Left renal cortex interstitium (tissue), 4 donors: Measurements from ENCODE around the gene CDRT4. TPM values are rescaled to one million over a fixed set of nuclear protein-coding genes. Genes with fewer than 3 reads are reported as not detected.

Experiments
- DNase-seq, 4 donors: peaks; one replicate each; pipeline ENCODE4 v3.0.0-alpha.2; 2013; ENCODE audit warnings: low read depth in 4 of 4, low spot score in 2 of 4, missing footprints in 1 of 4
- polyA plus RNA-seq, 4 donors: library from polyadenylated mRNA; unstranded; fragments of 120-200 nt; gene quantifications; one replicate each; pipeline ENCODE4 v1.2.1, GENCODE V29; 2013; ENCODE audit not compliant: insufficient read length in 4 of 4

The CDRT4 gene
- polyA plus RNA-seq, 4 donors: 1.9 to 19.3 (median 6.2) TPM

DNA sequence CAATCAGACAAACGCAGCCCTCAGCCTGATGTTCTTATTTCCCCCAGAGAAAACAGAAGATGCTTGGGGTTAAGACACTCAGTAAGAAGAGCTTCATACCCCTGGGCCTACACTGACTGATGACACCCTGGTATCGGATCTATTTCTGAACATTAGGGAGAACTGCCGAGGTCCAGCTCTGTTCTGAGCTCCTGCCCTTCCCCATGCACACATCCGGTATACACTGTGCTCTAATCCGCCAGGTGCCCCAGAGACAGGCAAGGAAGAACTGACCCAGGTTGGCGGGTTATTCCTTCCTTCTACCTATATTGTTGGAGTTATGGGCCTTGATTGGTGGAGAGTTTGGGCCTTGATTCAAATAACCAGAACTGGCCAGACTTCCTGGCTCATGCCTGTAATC is 68.0 kb downstream of the CDRT4 start:
- DNase-seq: no peak

DNA sequence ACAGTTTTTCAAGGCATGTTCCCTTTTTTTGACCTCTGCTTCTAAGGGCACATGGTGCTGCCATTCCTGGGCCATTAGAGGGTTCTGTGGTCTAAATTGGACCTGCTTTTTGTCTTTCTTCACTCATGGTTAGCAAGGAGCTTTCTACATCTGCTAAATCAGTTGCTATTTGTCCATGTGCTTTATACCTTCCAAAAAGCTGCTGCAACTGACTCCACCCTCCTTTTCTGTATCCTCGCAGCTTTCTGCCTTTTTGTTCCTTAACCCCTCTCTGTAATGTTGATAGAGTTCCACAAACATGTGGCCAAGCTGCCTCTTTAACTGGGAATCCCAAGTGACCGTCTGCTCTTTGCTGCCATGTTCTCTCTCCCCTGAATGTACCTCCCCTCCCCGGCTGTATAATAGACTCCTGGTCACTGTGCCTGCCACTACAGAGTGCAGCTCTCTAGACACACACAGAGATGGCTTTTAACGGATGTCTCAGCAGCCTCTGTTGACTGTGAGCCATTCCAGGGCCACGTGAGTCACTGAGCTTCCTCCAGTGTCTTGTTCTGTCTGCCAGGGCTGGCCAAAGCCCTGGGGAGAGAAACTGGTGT is 68.6 kb downstream of the CDRT4 start:
- no peak for DNase-seq

DNA sequence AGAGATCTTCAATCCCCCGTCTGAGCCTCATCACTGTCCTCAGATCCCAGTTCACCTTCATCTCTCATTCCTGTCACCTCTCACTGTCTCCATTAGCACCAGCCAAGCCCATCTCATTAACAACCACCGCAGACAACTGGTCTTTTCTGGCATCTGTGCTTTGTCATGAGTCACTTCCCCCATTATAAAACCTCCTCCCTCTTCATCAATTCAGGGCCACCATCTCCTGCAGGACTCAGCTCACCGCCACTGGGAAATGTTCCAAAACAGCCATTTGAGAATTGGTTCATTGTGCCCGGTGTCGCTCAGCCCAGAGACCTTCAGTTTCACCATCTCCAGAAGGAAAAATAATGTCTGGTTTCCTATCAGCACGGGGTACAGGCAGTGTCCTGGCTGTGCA is 69.1 kb downstream of the CDRT4 start:
- no peak for DNase-seq

GRCh38 chr17:15397620-15398019 is 69.8 kb downstream of the CDRT4 start:
- DNase-seq: no peak

- no peak for DNase-seq
Observed at GRCh38 chr17:15395091-15395490, 72.3 kb downstream of the CDRT4 start.

DNA sequence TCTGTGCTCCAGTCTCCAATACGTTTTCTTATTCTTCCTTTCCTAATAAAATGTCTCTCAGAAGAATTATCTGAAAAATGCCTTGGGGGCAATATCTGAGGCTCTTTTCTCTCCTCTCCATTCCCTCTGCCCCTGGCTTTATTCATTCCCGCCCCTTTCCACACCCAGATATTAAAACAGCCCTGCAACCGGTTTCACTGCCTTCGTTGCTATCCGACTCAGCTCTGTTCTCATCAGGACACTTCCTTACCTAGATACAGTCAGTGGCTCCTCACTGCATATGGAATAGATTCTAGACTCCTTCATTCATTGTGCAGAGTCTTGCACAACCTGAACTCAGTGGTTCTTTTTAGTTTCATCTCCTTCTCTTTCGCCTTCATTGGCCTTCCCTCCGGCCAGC is 74.0 kb downstream of the CDRT4 start:
- DNase-seq: no peak

- DNase-seq: no peak
Observed at GRCh38 chr17:15392326-15392741, 75.1 kb downstream of the CDRT4 start.

DNA sequence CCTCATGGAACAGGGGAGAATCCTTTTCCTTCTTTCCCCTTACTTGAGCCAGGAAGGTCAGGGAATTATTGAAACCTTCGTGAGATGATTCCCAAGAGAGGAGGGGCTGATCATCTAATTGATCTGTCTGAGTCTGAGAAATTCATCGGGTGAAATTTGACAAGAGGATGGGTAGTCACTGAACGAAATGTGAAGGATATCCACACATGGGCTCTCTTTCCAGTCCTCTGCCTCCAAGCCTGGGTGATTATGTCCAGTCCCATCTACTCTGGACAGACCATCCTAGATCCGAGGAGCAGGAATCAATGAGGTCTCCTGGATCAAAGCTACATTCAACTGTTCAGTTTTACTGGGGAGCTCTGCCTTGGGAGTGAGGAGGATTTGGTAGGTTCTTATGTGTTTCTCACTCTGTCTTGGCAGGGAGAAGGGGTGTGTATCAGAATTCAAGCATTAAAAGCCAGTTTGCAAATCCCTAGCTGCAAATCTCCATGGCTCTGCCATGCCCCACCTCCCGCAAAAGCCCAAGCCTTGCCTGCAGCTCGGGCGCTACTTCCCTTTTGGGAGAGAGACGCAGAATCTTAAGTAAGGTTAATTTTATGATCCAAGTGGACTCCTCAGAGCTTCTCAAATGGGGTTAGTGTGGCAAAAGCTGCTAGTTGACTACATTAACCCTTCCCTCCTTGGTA is 78.9 kb downstream of the CDRT4 start:
- DNase-seq: no peak

DNA sequence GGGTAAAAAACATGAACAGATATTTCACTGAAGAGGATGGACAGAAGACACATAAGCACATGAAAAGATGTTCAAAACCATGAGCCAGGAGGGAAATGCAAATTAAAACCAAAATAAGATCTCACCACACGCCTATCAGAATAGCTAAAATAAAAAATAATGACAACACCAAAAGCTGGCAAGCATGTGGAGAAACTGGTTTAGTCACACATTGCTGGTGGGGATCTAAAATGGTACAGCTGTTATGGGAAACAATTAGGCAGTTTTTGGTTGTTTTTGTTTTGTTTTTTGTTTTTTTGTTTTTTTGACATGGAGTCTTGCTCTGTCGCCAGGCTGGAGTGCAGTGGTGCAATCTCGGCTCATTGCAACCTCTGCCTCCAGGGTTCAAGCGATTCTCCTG is 81.3 kb downstream of the CDRT4 start:
- no peak for DNase-seq

Other genes with a start within 250 kb of the CDRT4 start
- 10 to 100 TPM; 56.6 to 66.5 (median 60.8) TPM for gene PMP22, start 202.3 kb downstream of the CDRT4 start, polyA plus RNA-seq
- 1 to 10 TPM in 3 of 4 donors, under 1 TPM in 1; 0.95 to 2.3 (median 1.5) TPM for gene TEKT3, start 126.0 kb downstream of the CDRT4 start, polyA plus RNA-seq
- 10 to 100 TPM; 13.1 to 24.1 (median 20.7) TPM for gene TVP23C, start 95.9 kb upstream of the CDRT4 start, polyA plus RNA-seq
- gene FBXW10B, start 152.1 kb upstream of the CDRT4 start, polyA plus RNA-seq: 1 to 10 TPM; 1.1 to 1.9 (median 1.1) TPM
- gene TRIM16, start 216.7 kb upstream of the CDRT4 start, polyA plus RNA-seq: 10 to 100 TPM; 23.4 to 26.9 (median 25.4) TPM
- 10 to 100 TPM; 34.5 to 45.1 (median 43.6) TPM for gene ZNF286A, start 232.1 kb upstream of the CDRT4 start, polyA plus RNA-seq